Measurements from ENCODE around the gene SP9.
"Not testable (repeated sequence)": the region's sequence is repeated elsewhere in the genome, so short reads cannot be mapped to it uniquely, and the experiment has no call there.

The SP9 gene

GRCh38 chr2:174344716-174345461 is 10.1 kb downstream of the SP9 start:
- H3K4me3 ChIP-seq (ENCODE audit: insufficient read depth, low read depth, low read length): no peak overlapping the region
- no peak overlapping the region for H3K27ac ChIP-seq (ENCODE audit: insufficient read depth, low read depth, low read length, poor library complexity, severe bottlenecking)
- H3K4me1 ChIP-seq (ENCODE audit: control insufficient read depth, insufficient read depth, low read length): peaks cover 12% of the 10 kb centered on the region
- H3K36me3 ChIP-seq (ENCODE audit: control insufficient read depth, insufficient read depth, low read length): no peaks in the 10 kb centered on the region
- H3K27me3 ChIP-seq (ENCODE audit: control insufficient read depth, insufficient read depth, low read length, poor library complexity, severe bottlenecking): peaks cover 62% of the 10 kb centered on the region
- WGBS, 2 experiments: 24 to 30% methylated on average over 13 to 14 of the region's 14 CpGs
- H3K9me3 ChIP-seq (ENCODE audit: control insufficient read depth, low read length): no peaks in the 10 kb centered on the region

GRCh38 chr2:174350018-174350417 is 15.3 kb downstream of the SP9 start:
- 84 to 91% methylated on average over 1 to 2 of the region's 2 CpGs for WGBS, 2 experiments
- H3K4me3 ChIP-seq (ENCODE audit: insufficient read depth, low read depth, low read length): no peak overlapping the region
- no peaks in the 10 kb centered on the region for H3K36me3 ChIP-seq (ENCODE audit: control insufficient read depth, insufficient read depth, low read length)
- no peaks in the 10 kb centered on the region for H3K9me3 ChIP-seq (ENCODE audit: control insufficient read depth, low read length)
- no peaks in the 10 kb centered on the region for H3K4me1 ChIP-seq (ENCODE audit: control insufficient read depth, insufficient read depth, low read length)
- peaks cover 11% of the 10 kb centered on the region for H3K27me3 ChIP-seq (ENCODE audit: control insufficient read depth, insufficient read depth, low read length, poor library complexity, severe bottlenecking)
- H3K27ac ChIP-seq (ENCODE audit: insufficient read depth, low read depth, low read length, poor library complexity, severe bottlenecking): no peak overlapping the region

- Histone ChIP-seq H3K9me3 (ENCODE audit: control insufficient read depth, low read length) (no peaks in the 10 kb centered on the region), H3K4me1 (ENCODE audit: control insufficient read depth, insufficient read depth, low read length) (no peaks in the 10 kb centered on the region), H3K4me3 (ENCODE audit: insufficient read depth, low read depth, low read length) (no peak overlapping the region), H3K36me3 (ENCODE audit: control insufficient read depth, insufficient read depth, low read length) (no peaks in the 10 kb centered on the region), H3K27ac (ENCODE audit: insufficient read depth, low read depth, low read length, poor library complexity, severe bottlenecking) (no peak overlapping the region), H3K27me3 (ENCODE audit: control insufficient read depth, insufficient read depth, low read length, poor library complexity, severe bottlenecking) (peaks cover 4% of the 10 kb centered on the region)
- WGBS, 2 experiments: 92 to 97% methylated on average over 1 of the region's 2 CpGs
These were observed 15.9 kb downstream of the SP9 start for GRCh38 chr2:174350593-174351181.

- Histone ChIP-seq H3K27me3 (ENCODE audit: control insufficient read depth, insufficient read depth, low read length, poor library complexity, severe bottlenecking) (no peaks in the 10 kb centered on the region), H3K4me1 (ENCODE audit: control insufficient read depth, insufficient read depth, low read length) (no peaks in the 10 kb centered on the region), H3K4me3 (ENCODE audit: insufficient read depth, low read depth, low read length) (no peak overlapping the region), H3K36me3 (ENCODE audit: control insufficient read depth, insufficient read depth, low read length) (no peaks in the 10 kb centered on the region), H3K27ac (ENCODE audit: insufficient read depth, low read depth, low read length, poor library complexity, severe bottlenecking) (no peak overlapping the region), H3K9me3 (ENCODE audit: control insufficient read depth, low read length) (no peaks in the 10 kb centered on the region)
- WGBS, 2 experiments: 100% methylated on average over 1 of the region's 1 CpG; no CpG with 5 or more reads in 1 of the 2 experiments
These were observed 18.2 kb downstream of the SP9 start for GRCh38 chr2:174353004-174353403.

DNA sequence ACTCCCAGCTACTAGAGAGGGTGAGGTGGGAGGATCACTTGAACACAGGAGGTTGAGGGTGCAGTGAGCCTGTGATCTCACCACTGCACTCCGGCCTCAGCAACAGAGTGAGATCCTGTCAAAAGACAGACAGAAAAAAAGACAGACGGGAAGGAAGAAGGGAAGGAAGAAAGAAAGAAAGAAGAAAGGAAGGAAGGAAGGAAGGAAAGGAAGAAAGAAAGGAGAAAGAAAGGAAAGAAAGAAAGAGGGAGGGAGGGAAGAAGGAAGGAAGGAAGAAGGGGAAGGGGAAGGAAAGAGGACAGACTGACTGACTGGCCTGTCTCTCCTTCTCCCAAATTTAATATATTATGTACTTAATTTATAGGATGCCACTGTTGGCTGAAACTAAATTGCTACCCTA is 21.6 kb downstream of the SP9 start:
- H3K4me3 ChIP-seq (ENCODE audit: insufficient read depth, low read depth, low read length): no peak overlapping the region
- H3K27me3 ChIP-seq (ENCODE audit: control insufficient read depth, insufficient read depth, low read length, poor library complexity, severe bottlenecking): no peaks in the 10 kb centered on the region
- no peaks in the 10 kb centered on the region for H3K36me3 ChIP-seq (ENCODE audit: control insufficient read depth, insufficient read depth, low read length)
- 93 to 94% methylated on average over 2 of the region's 2 CpGs for WGBS, 2 experiments
- H3K9me3 ChIP-seq (ENCODE audit: control insufficient read depth, low read length): no peaks in the 10 kb centered on the region
- no peak overlapping the region for H3K27ac ChIP-seq (ENCODE audit: insufficient read depth, low read depth, low read length, poor library complexity, severe bottlenecking)
- H3K4me1 ChIP-seq (ENCODE audit: control insufficient read depth, insufficient read depth, low read length): no peaks in the 10 kb centered on the region

- H3K36me3 ChIP-seq (ENCODE audit: control insufficient read depth, insufficient read depth, low read length); H3K9me3 ChIP-seq (ENCODE audit: control insufficient read depth, low read length); H3K4me3 ChIP-seq (ENCODE audit: insufficient read depth, low read depth, low read length); H3K27ac ChIP-seq (ENCODE audit: insufficient read depth, low read depth, low read length, poor library complexity, severe bottlenecking); H3K4me1 ChIP-seq (ENCODE audit: control insufficient read depth, insufficient read depth, low read length); H3K27me3 ChIP-seq (ENCODE audit: control insufficient read depth, insufficient read depth, low read length, poor library complexity, severe bottlenecking): not testable (repeated sequence)
- WGBS, 2 experiments: 96 to 98% methylated on average over 4 of the region's 4 CpGs
These were observed 24.9 kb downstream of the SP9 start for GRCh38 chr2:174359663-174360062.

DNA sequence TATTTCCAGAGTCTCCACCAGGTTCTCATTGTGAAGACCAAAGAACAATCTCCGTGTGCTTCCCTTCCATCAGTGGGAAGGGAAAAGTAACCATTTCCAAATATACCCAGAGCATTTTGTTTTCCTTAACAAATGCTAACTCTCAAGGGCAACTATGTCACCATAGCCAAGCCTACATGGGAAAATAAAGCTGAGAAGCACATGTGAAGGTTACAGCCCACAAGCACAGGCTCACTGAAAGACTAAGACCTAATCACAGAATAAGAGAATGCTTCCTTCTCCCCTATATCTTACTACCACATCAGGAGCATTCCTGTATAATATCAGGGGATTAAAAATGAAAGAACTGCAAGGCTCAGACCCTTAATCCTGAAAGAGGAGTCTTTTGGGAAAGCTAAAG is 28.2 kb downstream of the SP9 start:
- no peaks in the 10 kb centered on the region for H3K4me1 ChIP-seq (ENCODE audit: control insufficient read depth, insufficient read depth, low read length)
- H3K36me3 ChIP-seq (ENCODE audit: control insufficient read depth, insufficient read depth, low read length): peaks cover 12% of the 10 kb centered on the region
- H3K27ac ChIP-seq (ENCODE audit: insufficient read depth, low read depth, low read length, poor library complexity, severe bottlenecking): no peak overlapping the region
- 92 to 100% methylated on average over 1 of the region's 1 CpG for WGBS, 2 experiments
- no peaks in the 10 kb centered on the region for H3K27me3 ChIP-seq (ENCODE audit: control insufficient read depth, insufficient read depth, low read length, poor library complexity, severe bottlenecking)
- no peak overlapping the region for H3K4me3 ChIP-seq (ENCODE audit: insufficient read depth, low read depth, low read length)
- H3K9me3 ChIP-seq (ENCODE audit: control insufficient read depth, low read length): no peaks in the 10 kb centered on the region

DNA sequence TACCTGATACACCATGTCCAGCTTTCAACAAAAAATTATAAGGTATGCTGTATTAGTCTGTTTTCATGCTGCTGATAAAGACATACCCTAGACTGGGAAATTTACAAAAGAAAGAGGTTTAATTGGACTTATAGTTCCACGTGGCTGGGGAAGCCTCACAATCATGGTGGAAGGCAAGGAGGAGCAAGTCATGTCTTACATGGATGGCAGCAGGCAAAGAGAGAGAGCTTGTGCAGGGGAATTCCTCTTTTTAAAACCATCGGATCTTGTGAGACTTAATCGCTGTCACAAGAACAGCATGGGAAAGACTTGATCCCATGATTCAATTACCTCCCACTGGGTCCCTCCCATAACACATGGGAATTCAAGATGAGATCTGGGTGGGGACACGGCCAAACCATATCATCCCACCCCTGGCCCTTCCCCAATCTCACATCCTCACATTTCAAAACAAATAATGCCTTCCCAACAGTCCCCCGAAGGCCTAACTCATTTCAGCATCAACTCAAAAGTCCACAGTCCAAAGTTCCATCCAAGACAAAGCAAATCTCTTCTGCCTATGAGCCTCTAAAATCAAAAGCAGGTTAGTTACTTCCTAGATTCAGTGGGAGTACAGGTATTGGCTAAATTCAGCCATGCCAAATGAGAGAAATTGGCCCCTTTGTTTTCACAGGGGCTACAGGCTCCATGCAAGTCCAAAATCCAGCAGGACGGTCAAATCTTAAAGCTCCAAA is 28.9 kb downstream of the SP9 start:
- H3K27me3 ChIP-seq (ENCODE audit: control insufficient read depth, insufficient read depth, low read length, poor library complexity, severe bottlenecking); H3K9me3 ChIP-seq (ENCODE audit: control insufficient read depth, low read length); H3K4me1 ChIP-seq (ENCODE audit: control insufficient read depth, insufficient read depth, low read length); H3K4me3 ChIP-seq (ENCODE audit: insufficient read depth, low read depth, low read length); H3K27ac ChIP-seq (ENCODE audit: insufficient read depth, low read depth, low read length, poor library complexity, severe bottlenecking): not testable (repeated sequence)
- 91 to 93% methylated on average over 6 of the region's 6 CpGs for WGBS, 2 experiments
- peaks cover 12% of the 10 kb centered on the region for H3K36me3 ChIP-seq (ENCODE audit: control insufficient read depth, insufficient read depth, low read length)

DNA sequence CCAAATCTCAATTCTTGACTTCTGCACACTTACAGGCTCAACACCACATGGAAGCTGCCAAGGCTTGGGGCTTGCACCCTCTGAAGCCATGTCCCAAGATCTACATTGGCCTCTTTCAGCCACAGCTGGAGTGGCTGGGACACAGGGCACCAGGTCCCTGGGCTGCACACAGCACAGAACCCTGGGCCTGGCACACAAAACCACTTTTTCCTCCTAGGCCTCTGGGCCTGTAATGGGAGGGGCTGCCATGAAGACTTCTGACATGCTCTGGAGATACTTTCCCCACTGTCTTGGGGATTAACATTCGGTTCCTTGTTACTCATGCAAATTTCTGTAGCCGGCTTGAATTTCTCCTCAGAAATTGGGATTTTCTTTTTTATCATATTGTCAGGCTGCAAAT is 29.9 kb downstream of the SP9 start:
- H3K27me3 ChIP-seq (ENCODE audit: control insufficient read depth, insufficient read depth, low read length, poor library complexity, severe bottlenecking): no peaks in the 10 kb centered on the region
- no peaks in the 10 kb centered on the region for H3K9me3 ChIP-seq (ENCODE audit: control insufficient read depth, low read length)
- no peak overlapping the region for H3K27ac ChIP-seq (ENCODE audit: insufficient read depth, low read depth, low read length, poor library complexity, severe bottlenecking)
- H3K4me1 ChIP-seq (ENCODE audit: control insufficient read depth, insufficient read depth, low read length): no peaks in the 10 kb centered on the region
- no peak overlapping the region for H3K4me3 ChIP-seq (ENCODE audit: insufficient read depth, low read depth, low read length)
- WGBS, 2 experiments: 95 to 100% methylated on average over 2 of the region's 2 CpGs
- peaks cover 12% of the 10 kb centered on the region for H3K36me3 ChIP-seq (ENCODE audit: control insufficient read depth, insufficient read depth, low read length)

DNA sequence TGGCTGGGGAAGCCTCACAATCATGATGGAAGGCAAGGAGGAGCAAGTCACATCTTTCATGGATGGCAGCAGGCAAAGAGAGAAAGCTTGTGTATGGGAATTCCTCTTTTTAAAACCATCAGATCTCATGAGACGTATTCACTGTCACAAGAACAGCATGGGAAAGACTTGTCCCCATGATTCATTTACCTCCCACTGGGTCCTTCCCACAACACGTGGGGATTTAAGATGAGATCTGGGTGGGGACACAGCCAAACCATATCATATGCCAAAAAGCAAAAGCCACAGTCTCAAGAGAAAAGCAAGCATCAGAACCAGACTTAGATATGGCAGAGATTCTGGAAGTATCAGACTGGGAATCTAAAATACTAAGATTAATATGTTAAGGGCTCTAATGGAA is 30.8 kb downstream of the SP9 start:
- Histone ChIP-seq H3K36me3 (ENCODE audit: control insufficient read depth, insufficient read depth, low read length) (peaks cover 12% of the 10 kb centered on the region), H3K4me1 (ENCODE audit: control insufficient read depth, insufficient read depth, low read length) (no peaks in the 10 kb centered on the region), H3K27ac (ENCODE audit: insufficient read depth, low read depth, low read length, poor library complexity, severe bottlenecking) (no peak overlapping the region), H3K4me3 (ENCODE audit: insufficient read depth, low read depth, low read length) (no peak overlapping the region), H3K9me3 (ENCODE audit: control insufficient read depth, low read length) (no peaks in the 10 kb centered on the region), H3K27me3 (ENCODE audit: control insufficient read depth, insufficient read depth, low read length, poor library complexity, severe bottlenecking) (no peaks in the 10 kb centered on the region)
- WGBS, 2 experiments: 89 to 100% methylated on average over 1 to 2 of the region's 2 CpGs

Data from ectodermal cell (in vitro differentiated cells).